Mucosa of rectum (tissue), 2 donors: Measurements from ENCODE around the gene DDOST.

Experiments
- H3K27ac ChIP-seq, 2 donors: one replicate each; pipeline ENCODE4 v1.7.0; 2013; ENCODE audit warnings: inconsistent platforms in 2 of 2, low read depth in 2 of 2, low read length in 2 of 2
- H3K27me3 ChIP-seq, 2 donors: one replicate each; pipeline ENCODE4 v1.7.0; 2013; ENCODE audit warnings: low read length in 2 of 2; ENCODE audit not compliant: control insufficient read depth in 2 of 2, insufficient read depth in 2 of 2
- H3K36me3 ChIP-seq, 2 donors: one replicate each; pipeline ENCODE4 v1.7.0; 2013; ENCODE audit warnings: low read length in 2 of 2; ENCODE audit not compliant: control insufficient read depth in 2 of 2, insufficient read depth in 2 of 2
- H3K4me1 ChIP-seq, 2 donors: one replicate each; pipeline ENCODE4 v1.7.0; 2013; ENCODE audit warnings: low read length in 2 of 2, mild to moderate bottlenecking in 1 of 2; ENCODE audit not compliant: control insufficient read depth in 2 of 2, insufficient read depth in 2 of 2
- H3K4me3 ChIP-seq, 2 donors: one replicate each; pipeline ENCODE4 v1.7.0; 2013; ENCODE audit warnings: low read length in 2 of 2
- H3K9ac ChIP-seq, 2 donors: one replicate each; pipeline ENCODE4 v1.7.0; 2013; ENCODE audit warnings: low read length in 2 of 2, low read depth in 1 of 2, mild to moderate bottlenecking in 1 of 2
- H3K9me3 ChIP-seq, 2 donors: one replicate each; pipeline ENCODE4 v1.7.0; 2013; ENCODE audit warnings: low read length in 2 of 2; ENCODE audit not compliant: control insufficient read depth in 2 of 2
- donor health status: healthy.
- donor health status: Normal muscosa, but diverticular disease.

DDOST gene

GRCh38 chr1:20702416-20702815, 41.2 kb upstream of the DDOST start:
- H3K4me1 ChIP-seq: no peaks in the 10 kb centered on the region
- H3K27me3 ChIP-seq: no peaks in the 10 kb centered on the region
- no peak overlapping the region for H3K9ac ChIP-seq

GRCh38 chr1:20701847-20702246, 40.7 kb upstream of the DDOST start:
- Histone ChIP-seq H3K36me3 (no peaks in the 10 kb centered on the region), H3K4me1 (peaks cover 3 to 4% of the 10 kb centered on the region in 2 donors), H3K27ac (no peak overlapping the region), H3K4me3 (no peak overlapping the region), H3K27me3 (no peaks in the 10 kb centered on the region), H3K9me3 (no peaks in the 10 kb centered on the region), H3K9ac (no peak overlapping the region)

More at GRCh38 chr1:20702416-20702815, 41.2 kb upstream of the DDOST start:
- no peaks in the 10 kb centered on the region for H3K36me3 ChIP-seq
- H3K9me3 ChIP-seq: no peaks in the 10 kb centered on the region
- no peak overlapping the region for H3K27ac ChIP-seq
- no peak overlapping the region for H3K4me3 ChIP-seq

GRCh38 chr1:20701446-20701845, 40.3 kb upstream of the DDOST start:
- Histone ChIP-seq H3K27me3 (no peaks in the 10 kb centered on the region), H3K9ac (no peak overlapping the region), H3K4me3 (no peak overlapping the region), H3K4me1 (peaks cover 3 to 8% of the 10 kb centered on the region in 2 donors), H3K9me3 (no peaks in the 10 kb centered on the region), H3K36me3 (no peaks in the 10 kb centered on the region), H3K27ac (no peak overlapping the region)

GRCh38 chr1:20700636-20701215, 39.6 kb upstream of the DDOST start:
- Histone ChIP-seq H3K4me1 (peaks cover 5 to 13% of the 10 kb centered on the region in 2 donors), H3K36me3 (no peaks in the 10 kb centered on the region), H3K4me3 (no peak overlapping the region), H3K27ac (no peak overlapping the region), H3K27me3 (no peaks in the 10 kb centered on the region), H3K9me3 (no peaks in the 10 kb centered on the region), H3K9ac (no peak overlapping the region)

- no peak overlapping the region for H3K27ac ChIP-seq
- H3K4me1 ChIP-seq: peaks cover 5 to 13% of the 10 kb centered on the region in 2 donors
- no peak overlapping the region for H3K4me3 ChIP-seq
- H3K36me3 ChIP-seq: no peaks in the 10 kb centered on the region
- H3K27me3 ChIP-seq: no peaks in the 10 kb centered on the region
- no peak overlapping the region for H3K9ac ChIP-seq
- no peaks in the 10 kb centered on the region for H3K9me3 ChIP-seq
These were observed 38.4 kb upstream of the DDOST start for GRCh38 chr1:20699558-20699957.

- H3K4me3 ChIP-seq: no peak overlapping the region
- H3K9ac ChIP-seq: no peak overlapping the region
- no peaks in the 10 kb centered on the region for H3K27me3 ChIP-seq
- H3K27ac ChIP-seq: no peak overlapping the region
- no peaks in the 10 kb centered on the region for H3K36me3 ChIP-seq
- H3K9me3 ChIP-seq: no peaks in the 10 kb centered on the region
- H3K4me1 ChIP-seq: peaks cover 5 to 13% of the 10 kb centered on the region in 2 donors
These were observed 37.2 kb upstream of the DDOST start for GRCh38 chr1:20698195-20698910.

GRCh38 chr1:20697563-20697962, 36.4 kb upstream of the DDOST start:
- Histone ChIP-seq H3K4me1 (peaks cover 5 to 13% of the 10 kb centered on the region in 2 donors), H3K36me3 (no peaks in the 10 kb centered on the region), H3K27me3 (no peaks in the 10 kb centered on the region), H3K27ac (no peak overlapping the region), H3K9ac (no peak overlapping the region), H3K9me3 (no peaks in the 10 kb centered on the region), H3K4me3 (no peak overlapping the region)

GRCh38 chr1:20696397-20697333, 35.5 kb upstream of the DDOST start:
- Histone ChIP-seq H3K9ac (peak overlapping the region; percentile 52 to 61), H3K36me3 (no peaks in the 10 kb centered on the region)

GRCh38 chr1:20695515-20695914, 34.3 kb upstream of the DDOST start:
- no peaks in the 10 kb centered on the region for H3K36me3 ChIP-seq
- H3K4me1 ChIP-seq: peaks cover 5 to 13% of the 10 kb centered on the region in 2 donors
- no peak overlapping the region for H3K9ac ChIP-seq
- no peaks in the 10 kb centered on the region for H3K27me3 ChIP-seq
- H3K9me3 ChIP-seq: no peaks in the 10 kb centered on the region
- no peak overlapping the region for H3K27ac ChIP-seq
- no peak overlapping the region for H3K4me3 ChIP-seq

More at GRCh38 chr1:20696397-20697333, 35.5 kb upstream of the DDOST start:
- Histone ChIP-seq H3K9me3 (no peaks in the 10 kb centered on the region), H3K27ac (peak overlapping the region; percentile 56 to 57), H3K27me3 (no peaks in the 10 kb centered on the region), H3K4me3 (peak overlapping the region; percentile 65 to 76), H3K4me1 (peaks cover 5 to 13% of the 10 kb centered on the region in 2 donors)

GRCh38 chr1:20693623-20694022, 32.5 kb upstream of the DDOST start:
- peaks cover 5 to 13% of the 10 kb centered on the region in 2 donors for H3K4me1 ChIP-seq
- no peaks in the 10 kb centered on the region for H3K27me3 ChIP-seq
- H3K9ac ChIP-seq: no peak overlapping the region
- H3K36me3 ChIP-seq: no peaks in the 10 kb centered on the region
- H3K9me3 ChIP-seq: no peaks in the 10 kb centered on the region
- H3K4me3 ChIP-seq: no peak overlapping the region
- H3K27ac ChIP-seq: no peak overlapping the region
